ENCODE results near the gene HOXB8. TPM values are rescaled to one million over a fixed set of nuclear protein-coding genes. Genes with fewer than 3 reads are reported as not detected.

Gene HOXB8
- total RNA-seq, 8 experiments from 2014 or later: 0.80 to 139 (median 63.2) TPM

GRCh38 chr17:48587276-48588073 is 27.6 kb downstream of the HOXB8 start:
- in situ Hi-C loops (cut with MboI; ENCODE audit: low pct_unique_long_range_greater_than_20kb in 2 of 9, low sequenced_read_pairs in 9 of 9, unreplicated experiment in 9 of 9): no loop called here
- peaks cover 30 to 69% of the 10 kb centered on the region in 2 donors for H3K4me1 ChIP-seq (replicated peaks in 1 of 2)
- peak overlapping the region; percentile 90 to 96 for H3K27ac ChIP-seq
- 0 to 67% (median 10%) methylated on average over 1 to 4 of the region's 5 CpGs; no CpG with 5 or more reads in 3 of the 10 experiments for WGBS, 10 experiments
- peak overlapping the region; percentile 62 to 91 (median 83) for H3K4me3 ChIP-seq
- ATAC-seq (replicated peaks in 6 of 8): peak in 4 of 8 experiments; percentile 4 to 22 (median 7)

- H3K4me3 ChIP-seq: peak overlapping the region; percentile 62 to 91 (median 83)
- in situ Hi-C loops (cut with MboI; ENCODE audit: low pct_unique_long_range_greater_than_20kb in 2 of 9, low sequenced_read_pairs in 9 of 9, unreplicated experiment in 9 of 9): no loop called here
- 0 to 90% (median 5%) methylated on average over 2 to 21 of the region's 34 CpGs; no CpG with 5 or more reads in 1 of the 10 experiments for WGBS, 10 experiments
- peak in 6 of 8 experiments; percentile 4 to 48 (median 35) for ATAC-seq (replicated peaks in 6 of 8)
- H3K4me1 ChIP-seq (replicated peaks in 1 of 2): peaks cover 32 to 69% of the 10 kb centered on the region in 2 donors
- H3K27ac ChIP-seq: peak overlapping the region; percentile 90 to 96
Measured at GRCh38 chr17:48586355-48587258, 28.5 kb downstream of the HOXB8 start.

GRCh38 chr17:48584223-48584741 is 30.8 kb downstream of the HOXB8 start:
- Histone ChIP-seq H3K4me1 (replicated peaks in 1 of 2) (peaks cover 35 to 50% of the 10 kb centered on the region in 2 donors), H3K4me3 (peak overlapping the region; percentile 62 to 91 (median 83)), H3K27ac (peak overlapping the region in 1 of 2 donors; percentile 96)
- WGBS, 10 experiments: 0 to 50% (median 0%) methylated on average over 1 to 2 of the region's 2 CpGs; no CpG with 5 or more reads in 6 of the 10 experiments
- in situ Hi-C loops (cut with MboI; ENCODE audit: low pct_unique_long_range_greater_than_20kb in 2 of 9, low sequenced_read_pairs in 9 of 9, unreplicated experiment in 9 of 9): no loop called here
- peak in 3 of 8 experiments; percentile 0 to 3 (median 1) for ATAC-seq (replicated peaks in 6 of 8)

- in situ Hi-C loops (cut with MboI; ENCODE audit: low pct_unique_long_range_greater_than_20kb in 2 of 9, low sequenced_read_pairs in 9 of 9, unreplicated experiment in 9 of 9): no loop called here
- WGBS, 10 experiments: 0 to 87% (median 29%) methylated on average over 1 to 3 of the region's 3 CpGs; no CpG with 5 or more reads in 2 of the 10 experiments
- ATAC-seq (replicated peaks in 6 of 8): no peak
- Histone ChIP-seq H3K4me1 (replicated peaks in 1 of 2) (peaks cover 35 to 44% of the 10 kb centered on the region in 2 donors), H3K27ac (peak overlapping the region in 1 of 2 donors; percentile 97), H3K4me3 (peak overlapping the region; percentile 62 to 91 (median 83))
Measured at GRCh38 chr17:48583708-48584222, 31.3 kb downstream of the HOXB8 start.

GRCh38 chr17:48582750-48583069 is 32.4 kb downstream of the HOXB8 start:
- 0 to 100% (median 0%) methylated on average over 1 to 6 of the region's 7 CpGs; no CpG with 5 or more reads in 3 of the 10 experiments for WGBS, 10 experiments
- peak overlapping the region; percentile 67 to 91 (median 83) for H3K4me3 ChIP-seq
- in situ Hi-C loops (cut with MboI; ENCODE audit: low pct_unique_long_range_greater_than_20kb in 2 of 9, low sequenced_read_pairs in 9 of 9, unreplicated experiment in 9 of 9): no loop called here
- no peak for ATAC-seq (replicated peaks in 6 of 8)
- H3K4me1 ChIP-seq (replicated peaks in 1 of 2): peaks cover 34 to 35% of the 10 kb centered on the region in 2 donors
- H3K27ac ChIP-seq: peak overlapping the region; percentile 94 to 97

GRCh38 chr17:48579760-48580554 is 35.1 kb downstream of the HOXB8 start:
- WGBS, 10 experiments: 0 to 73% (median 2%) methylated on average over 1 to 24 of the region's 26 CpGs
- H3K4me3 ChIP-seq: peak overlapping the region; percentile 67 to 91 (median 83)
- peaks cover 31 to 53% of the 10 kb centered on the region in 2 donors for H3K4me1 ChIP-seq (replicated peaks in 1 of 2)
- peak overlapping the region; percentile 94 to 97 for H3K27ac ChIP-seq
- in situ Hi-C loops (cut with MboI; ENCODE audit: low pct_unique_long_range_greater_than_20kb in 2 of 9, low sequenced_read_pairs in 9 of 9, unreplicated experiment in 9 of 9): no loop called here
- peak in 4 of 8 experiments; percentile 5 to 23 (median 16) for ATAC-seq (replicated peaks in 6 of 8)

GRCh38 chr17:48579471-48579759 is 35.7 kb downstream of the HOXB8 start:
- no peak for ATAC-seq (replicated peaks in 6 of 8)
- Histone ChIP-seq H3K27ac (peak overlapping the region; percentile 94 to 97), H3K4me3 (peak overlapping the region; percentile 67 to 91 (median 83)), H3K4me1 (replicated peaks in 1 of 2) (peaks cover 29 to 55% of the 10 kb centered on the region in 2 donors)
- in situ Hi-C loops (cut with MboI; ENCODE audit: low pct_unique_long_range_greater_than_20kb in 2 of 9, low sequenced_read_pairs in 9 of 9, unreplicated experiment in 9 of 9): no loop called here
- 0 to 81% (median 6%) methylated on average over 3 to 7 of the region's 7 CpGs; no CpG with 5 or more reads in 1 of the 10 experiments for WGBS, 10 experiments

- WGBS, 10 experiments: 0 to 62% (median 0%) methylated on average over 2 to 22 of the region's 43 CpGs; no CpG with 5 or more reads in 1 of the 10 experiments
- H3K27ac ChIP-seq: peak overlapping the region; percentile 94 to 97
- peak overlapping the region; percentile 67 to 91 (median 83) for H3K4me3 ChIP-seq
- peak in 6 of 8 experiments; percentile 4 to 50 (median 33) for ATAC-seq (replicated peaks in 6 of 8)
- in situ Hi-C loops (cut with MboI; ENCODE audit: low pct_unique_long_range_greater_than_20kb in 2 of 9, low sequenced_read_pairs in 9 of 9, unreplicated experiment in 9 of 9): no loop called here
- H3K4me1 ChIP-seq (replicated peaks in 1 of 2): peaks cover 23 to 50% of the 10 kb centered on the region in 2 donors
Measured at GRCh38 chr17:48578616-48579470, 36.2 kb downstream of the HOXB8 start.

- peak within 1 kb of the TSS; percentile 94 to 97 for H3K27ac ChIP-seq
Measured at GRCh38 chr17:48577946-48578615, 37.0 kb downstream of the HOXB8 start, which contains the start of gene HOXB4. HOXB4 (minus strand) TSS chr17:48578350; CDS start chr17:48578319, 31 bp downstream.

GRCh38 chr17:48577330-48577945 is 37.7 kb downstream of the HOXB8 start:
- H3K27ac ChIP-seq: peak overlapping the region; percentile 94 to 97
- H3K4me3 ChIP-seq: peak overlapping the region; percentile 67 to 91 (median 83)
- 0% methylated on average over 1 to 4 of the region's 19 CpGs; no CpG with 5 or more reads in 7 of the 10 experiments for WGBS, 10 experiments

More at GRCh38 chr17:48577946-48578615, 37.0 kb downstream of the HOXB8 start, which contains the start of gene HOXB4:
- Histone ChIP-seq H3K4me1 (replicated peaks in 1 of 2) (peaks cover 16 to 43% of the 10 kb centered on the region in 2 donors), H3K4me3 (peak within 1 kb of the TSS; percentile 67 to 91 (median 83))
- 0 to 14% (median 0%) methylated on average over 1 to 11 of the region's 58 CpGs; no CpG with 5 or more reads in 5 of the 10 experiments for WGBS, 10 experiments
- in situ Hi-C loops (cut with MboI; ENCODE audit: low pct_unique_long_range_greater_than_20kb in 2 of 9, low sequenced_read_pairs in 9 of 9, unreplicated experiment in 9 of 9): no loop called here
- ATAC-seq (replicated peaks in 6 of 8): peak in 7 of 8 experiments; percentile 12 to 48 (median 42)

More at GRCh38 chr17:48577330-48577945, 37.7 kb downstream of the HOXB8 start:
- ATAC-seq (replicated peaks in 6 of 8): peak in 3 of 8 experiments; percentile 0 to 24 (median 2)
- H3K4me1 ChIP-seq (replicated peaks in 1 of 2): peaks cover 11 to 39% of the 10 kb centered on the region in 2 donors
- in situ Hi-C loops (cut with MboI; ENCODE audit: low pct_unique_long_range_greater_than_20kb in 2 of 9, low sequenced_read_pairs in 9 of 9, unreplicated experiment in 9 of 9): no loop called here

Data from motor neuron (in vitro differentiated cells).